Sigmoid colon (tissue), 4 donors: Measurements from ENCODE around the gene SCAPER.

Source experiments
- CTCF ChIP-seq, 4 experiments: fragments of 450-650 bp in 3 of 4; fragments of 200-600 bp in 1 of 4; IDR thresholded peaks; one replicate each; pipeline ENCODE4 v1.5.1; 2016 to 2019; ENCODE audit warnings: antibody characterized with exemption in 4 of 4, mild to moderate bottlenecking in 3 of 4, moderate library complexity in 2 of 4
- EP300 ChIP-seq, 4 donors: sonication (generic); formaldehyde crosslinking; IDR thresholded peaks; one replicate each; pipeline ENCODE4 v1.6.1; 2017; ENCODE audit warnings: antibody characterized with exemption in 4 of 4
- POLR2A ChIP-seq, 2 donors: fragments of 450-650 bp; IDR thresholded peaks; one replicate each; pipeline ENCODE4 v1.6.1; 2016; ENCODE audit warnings: antibody characterized with exemption in 2 of 2, mild to moderate bottlenecking in 2 of 2, moderate library complexity in 2 of 2
- POLR2AphosphoS5 ChIP-seq, 4 donors: sonication (generic); formaldehyde crosslinking; IDR thresholded peaks; one replicate each; pipeline ENCODE4 v1.6.1; 2017; ENCODE audit warnings: antibody characterized with exemption in 4 of 4

- TF ChIP-seq EP300 (IDR thresholded peaks at IDR 0.05): no peak
- TF ChIP-seq CTCF (IDR thresholded peaks at IDR 0.05): no peak
- no peak for TF ChIP-seq POLR2AphosphoS5 (IDR thresholded peaks at IDR 0.05)
- no peak for TF ChIP-seq POLR2A (IDR thresholded peaks at IDR 0.05)
These were observed 193.8 kb downstream of the SCAPER start for GRCh38 chr15:76711351-76711827.
